ENCODE measurements around the gene ACVR1B.

- TF ChIP-seq POLR2AphosphoS5 (IDR thresholded peaks at IDR 0.05) (peak in 1 of 3 donors; percentile 28), CTCF (IDR thresholded peaks at IDR 0.05 in 8 of 11, conservative IDR thresholded peaks at IDR 0.05 in 3 of 11) (no peak)
These were observed 67.7 kb downstream of the ACVR1B start for GRCh38 chr12:52019113-52019770.

Measured in spleen (tissue), 7 donors.